Lower leg skin (tissue), 4 donors: Measurements from ENCODE around the gene RAX. TPM values are rescaled to one million over a fixed set of nuclear protein-coding genes. Genes with fewer than 3 reads are reported as not detected.

Source experiments
- DNase-seq, 2 donors: peaks; one replicate each; pipeline ENCODE4 v3.0.0-alpha.2; 2019; ENCODE audit warnings: low spot score in 2 of 2
- H3K4me3 ChIP-seq: fragments of 200-600 bp; sonication (generic); 2 replicates; pipeline ENCODE4 v1.5.1; 2017; ENCODE audit warnings: mild to moderate bottlenecking, low read depth; ENCODE audit not compliant: poor library complexity, severe bottlenecking
- CTCF ChIP-seq, 3 donors: fragments of 450-650 bp; IDR thresholded peaks; one replicate each; pipeline ENCODE4 v1.5.1; 2016; ENCODE audit warnings: antibody characterized with exemption in 3 of 3, mild to moderate bottlenecking in 3 of 3, moderate library complexity in 2 of 3
- POLR2A ChIP-seq, 2 donors: fragments of 450-650 bp; IDR thresholded peaks; one replicate each; pipeline ENCODE4 v1.6.1; 2016 to 2017; ENCODE audit warnings: antibody characterized with exemption in 2 of 2, mild to moderate bottlenecking in 1 of 2, moderate library complexity in 1 of 2
- WGBS, 2 donors: methylation state at CpG; one replicate each; pipeline ENCODE4 v1.1.5; 2018; 5-methylcytosine and 5-hydroxymethylcytosine counted together
- intact Hi-C: fragments of 100-400 bp; cut with DNase I; formaldehyde crosslinking; loops from one replicate; pipeline ENCODE4 v1.15.0; 2023; ENCODE audit warnings: low total_unique reads
- total RNA-seq, 4 donors: library from RNA; depleted of rRNA; stranded (reverse); fragments of >200 nt; gene quantifications; one replicate each; pipeline ENCODE4 v1.1.0, GENCODE V29; 2016

RAX gene
- total RNA-seq, 4 donors from 2014 or later: 0.07 to 0.38 TPM; not detected in 2

- TF ChIP-seq CTCF (IDR thresholded peaks at IDR 0.05) (no peak), POLR2A (IDR thresholded peaks at IDR 0.05) (no peak)
- H3K4me3 ChIP-seq: no peak overlapping the region
- intact Hi-C loops: no loop called here
- DNase-seq: no peak
- WGBS, 2 donors: 75 to 77% methylated on average over 6 of the region's 6 CpGs
Measured at GRCh38 chr18:59218018-59218417, 55.2 kb downstream of the RAX start.

Other genes with a start within 250 kb of the RAX start
- 10 to 100 TPM; 19.5 to 46.9 (median 28.6) TPM for gene SEC11C, start 133.6 kb downstream of the RAX start, total RNA-seq
- gene GRP, start 53.3 kb downstream of the RAX start, total RNA-seq: not detected
- gene CPLX4, start 45.2 kb upstream of the RAX start, total RNA-seq: not detected
- gene LMAN1, start 85.8 kb upstream of the RAX start, total RNA-seq: 10 to 100 TPM; 26.0 to 55.7 (median 36.4) TPM